IMR-90 (cell line): Measurements from ENCODE around the gene MAGI1. TPM values are rescaled to one million over a fixed set of nuclear protein-coding genes. Genes with fewer than 3 reads are reported as not detected.

Experiments used
- ATAC-seq: fragments of 200-7000 bp; cut with Tn5 transposase; 2 replicates; pipeline ENCODE4 v1.9.1; 2020; ENCODE audit warnings: low read depth, mild to moderate bottlenecking, moderate library complexity
- BruUV-seq: library from RNA; stranded (reverse); fragments of 400-500 nt; replicated peaks from 2 replicates; lab custom pipeline; 2021; lab: Mats Ljungman, UMichigan
- CTCF ChIA-PET: fragments of 300-600 bp; formaldehyde crosslinking; extraction: SDS; loops from one replicate; lab custom pipeline; 2021; ENCODE audit warnings: antibody characterized with exemption; lab: Yijun Ruan, JAX
- POLR2A ChIA-PET: fragments of 300-600 bp; sonication (Branson Sonifier 250); formaldehyde crosslinking; loops from one replicate; lab custom pipeline; 2022; ENCODE audit warnings: antibody characterized with exemption; ENCODE audit not compliant: unreplicated experiment; lab: Charles Lee
- DNase-seq: peaks from one replicate; pipeline ENCODE4 v3.0.0; 2013
- H2AFZ ChIP-seq: replicated peaks from 2 replicates; pipeline ENCODE3; 2013; ENCODE audit warnings: low read length, mild to moderate bottlenecking; ENCODE audit not compliant: poor library complexity
- H2AK5ac ChIP-seq: 2 replicates; pipeline ENCODE4 v1.6.1; 2013; ENCODE audit warnings: low read depth, low read length, inconsistent platforms
- H2AK9ac ChIP-seq: replicated peaks from 2 replicates; pipeline ENCODE3; 2013; ENCODE audit warnings: mild to moderate bottlenecking, low read depth, low read length, moderate library complexity; ENCODE audit not compliant: poor library complexity
- H2BK120ac ChIP-seq: 2 replicates; pipeline ENCODE4 v1.6.1; 2013; ENCODE audit warnings: low read depth, low read length, inconsistent platforms
- H2BK15ac ChIP-seq: 3 replicates; pipeline ENCODE4 v1.6.1; 2013; ENCODE audit warnings: low read depth, low read length, inconsistent platforms
- H2BK20ac ChIP-seq: 2 replicates; pipeline ENCODE4 v1.6.1; 2013; ENCODE audit warnings: low read depth, mild to moderate bottlenecking, inconsistent platforms, low read length, moderate library complexity
- H2BK5ac ChIP-seq: 2 replicates; pipeline ENCODE4 v1.6.1; 2013; ENCODE audit warnings: mild to moderate bottlenecking, low read depth, low read length, inconsistent platforms; ENCODE audit not compliant: poor library complexity, severe bottlenecking
- H3K14ac ChIP-seq: replicated peaks from 2 replicates; pipeline ENCODE4 v1.6.1; 2013; ENCODE audit warnings: low read depth, low read length, inconsistent platforms
- H3K18ac ChIP-seq: 2 replicates; pipeline ENCODE4 v1.6.1; 2013; ENCODE audit warnings: low read depth, low read length, control low read depth
- H3K23ac ChIP-seq: 2 replicates; pipeline ENCODE4 v1.6.1; 2013; ENCODE audit warnings: low read depth, low read length, inconsistent platforms
- H3K27ac ChIP-seq: 2 replicates; pipeline ENCODE4 v1.5.1; 2013; ENCODE audit warnings: mild to moderate bottlenecking, control low read depth, low read length; ENCODE audit not compliant: insufficient read depth
- H3K27me3 ChIP-seq: 2 replicates; pipeline ENCODE4 v1.6.1; 2013; ENCODE audit warnings: low read length; ENCODE audit not compliant: control insufficient read depth, insufficient read depth
- H3K36me3 ChIP-seq: 2 replicates; pipeline ENCODE4 v1.6.1; 2013; ENCODE audit warnings: low read length, mixed read lengths; ENCODE audit not compliant: control insufficient read depth, insufficient read depth
- H3K4ac ChIP-seq: 2 replicates; pipeline ENCODE4 v1.6.1; 2013; ENCODE audit warnings: low read depth, low read length, inconsistent platforms
- H3K4me1 ChIP-seq: 2 replicates; pipeline ENCODE4 v1.6.1; 2013; ENCODE audit warnings: low read length, mixed read lengths; ENCODE audit not compliant: control insufficient read depth, insufficient read depth
- H3K4me2 ChIP-seq: 2 replicates; pipeline ENCODE4 v1.6.1; 2013; ENCODE audit warnings: low read depth, mild to moderate bottlenecking, control low read depth, low read length, moderate library complexity
- H3K4me3 ChIP-seq: 2 replicates; pipeline ENCODE4 v1.5.1; 2013; ENCODE audit warnings: low read depth, mild to moderate bottlenecking, control low read depth, low read length, moderate library complexity; ENCODE audit not compliant: insufficient read depth
- H3K56ac ChIP-seq: 2 replicates; pipeline ENCODE4 v1.6.1; 2013; ENCODE audit warnings: low read length, inconsistent platforms; ENCODE audit not compliant: insufficient read depth; ENCODE audit errors: extremely low read depth
- H3K79me1 ChIP-seq, 2 experiments: 2 replicates each; pipeline ENCODE4 v1.6.1; 2013; ENCODE audit warnings: low read length in 2 of 2, inconsistent platforms in 1 of 2, low read depth in 1 of 2
- H3K9ac ChIP-seq: 2 replicates; pipeline ENCODE4 v1.6.1; 2013; ENCODE audit warnings: low read depth, low read length, control low read depth
- H3K9me1 ChIP-seq: 2 replicates; pipeline ENCODE4 v1.6.1; 2013; ENCODE audit warnings: low read length, inconsistent platforms; ENCODE audit not compliant: insufficient read depth
- H3K9me3 ChIP-seq: 2 replicates; pipeline ENCODE4 v1.6.1; 2013; ENCODE audit warnings: low read length; ENCODE audit not compliant: control insufficient read depth, insufficient read depth
- H4K20me1 ChIP-seq: 2 replicates; pipeline ENCODE4 v1.6.1; 2013; ENCODE audit warnings: low read length, inconsistent platforms; ENCODE audit not compliant: insufficient read depth
- H4K5ac ChIP-seq: 2 replicates; pipeline ENCODE4 v1.6.1; 2013; ENCODE audit warnings: mild to moderate bottlenecking, low read depth, low read length, control low read depth
- H4K8ac ChIP-seq, 2 experiments: 2 replicates each; pipeline ENCODE4 v1.6.1; 2013; ENCODE audit warnings: low read depth in 2 of 2, low read length in 2 of 2, control low read depth in 1 of 2, inconsistent platforms in 1 of 2
- H4K91ac ChIP-seq: 2 replicates; pipeline ENCODE4 v1.6.1; 2013; ENCODE audit warnings: low read depth, low read length, inconsistent platforms; ENCODE audit not compliant: insufficient read depth
- CHD1 ChIP-seq: IDR thresholded peaks from 2 replicates; pipeline ENCODE4 v1.6.1; 2012; ENCODE audit warnings: low read depth, low read length, improper control_type of control experiment
- FOS ChIP-seq: fragments of 150-350 bp; IDR thresholded peaks from 2 replicates; pipeline ENCODE4 v1.6.1; 2016; ENCODE audit warnings: low read depth, low read length
- MAFK ChIP-seq: IDR thresholded peaks from 2 replicates; pipeline ENCODE4 v1.6.1; 2012; ENCODE audit warnings: low read depth, low read length, improper control_type of control experiment
- NFE2L2 ChIP-seq: fragments of 150-350 bp; IDR thresholded peaks from 2 replicates; pipeline ENCODE4 v1.6.1; 2016; ENCODE audit warnings: low read depth, mild to moderate bottlenecking, low read length
- POLR2A ChIP-seq: IDR thresholded peaks from 2 replicates; pipeline ENCODE4 v1.6.1; 2012; ENCODE audit warnings: mild to moderate bottlenecking, low read depth, low read length
- RAD21 ChIP-seq: IDR thresholded peaks from 2 replicates; pipeline ENCODE4 v1.6.1; 2012; ENCODE audit warnings: low read length, improper control_type of control experiment
- RCOR1 ChIP-seq: IDR thresholded peaks from 2 replicates; pipeline ENCODE4 v1.6.1; 2012; ENCODE audit warnings: mild to moderate bottlenecking, low read length, improper control_type of control experiment; ENCODE audit not compliant: insufficient replicate concordance
- RFX5 ChIP-seq: IDR thresholded peaks from 2 replicates; pipeline ENCODE4 v1.8.0; 2012; ENCODE audit warnings: low read depth, mild to moderate bottlenecking, low read length, moderate library complexity
- WGBS, 2 experiments: methylation state at CpG; one replicate each; pipeline versions ENCODE4 v1.1.5 to v1.1.7; 2013; ENCODE audit warnings: missing lambda C conversion rate in 2 of 2; ENCODE audit not compliant: insufficient read length in 1 of 2; ENCODE audit errors: extremely low coverage in 2 of 2; 5-methylcytosine and 5-hydroxymethylcytosine counted together
- dilution Hi-C: fragments of 300-500 bp; cut with HindIII; formaldehyde crosslinking; loops from one replicate; pipeline ENCODE4 v1.14.3; 2018; ENCODE audit warnings: low sequenced_read_pairs; ENCODE audit not compliant: unreplicated experiment
- in situ Hi-C: fragments of 300-500 bp; cut with MboI; formaldehyde crosslinking; loops from 3 replicates; pipeline ENCODE4 v1.14.3; 2019; ENCODE audit warnings: low sequenced_read_pairs, inconsistent platforms, mixed read lengths
- intact Hi-C: fragments of 100-400 bp; cut with micrococcal nuclease; formaldehyde crosslinking; loops from 2 replicates; pipeline ENCODE4 v1.10.0; 2022
- polyA plus RNA-seq, 3 experiments: library from polyadenylated mRNA; depleted of rRNA; stranded (reverse); fragments of >200 nt; gene quantifications; 2 replicates each; pipeline ENCODE4 v1.2.3, GENCODE V29; 2012; ENCODE audit warnings: low replicate concordance in 1 of 3
- total RNA-seq: library from RNA; depleted of rRNA; stranded (reverse); fragments of >200 nt; gene quantifications from 2 replicates; pipeline ENCODE4 v1.2.3, GENCODE V29; 2012
- TF ChIP-seq, protein P1 (sequence below): fragments of 150-350 bp; IDR thresholded peaks from 2 replicates; pipeline ENCODE4 v1.6.1; 2016; ENCODE audit warnings: low read depth, mild to moderate bottlenecking, low read length, moderate library complexity, borderline replicate concordance

MAGI1 gene
- total and polyA plus RNA-seq, 2 of the 4 experiments (the other 2 are of a cell fraction), result 14.5 to 24.2 TPM

DNA sequence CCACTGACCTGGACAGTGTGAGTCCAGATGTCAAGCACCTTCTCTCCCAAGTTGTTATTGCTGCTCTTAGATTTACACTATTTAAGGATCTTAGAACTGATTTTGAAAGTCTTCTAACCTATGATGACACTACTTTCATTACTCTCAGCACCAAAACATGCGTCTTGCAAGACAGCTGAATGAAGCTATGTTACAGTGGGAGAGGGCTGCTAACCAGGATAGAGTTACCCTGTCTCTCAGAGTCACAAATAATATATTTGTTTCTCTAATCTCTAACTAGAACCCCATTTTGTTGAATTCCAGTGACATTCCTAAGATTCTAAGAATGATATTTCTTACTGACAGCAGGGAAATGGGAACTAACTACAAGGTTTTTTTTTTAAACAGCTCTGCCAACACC, 455.5 kb downstream of the MAGI1 start:
- TF ChIP-seq, protein P1, sequence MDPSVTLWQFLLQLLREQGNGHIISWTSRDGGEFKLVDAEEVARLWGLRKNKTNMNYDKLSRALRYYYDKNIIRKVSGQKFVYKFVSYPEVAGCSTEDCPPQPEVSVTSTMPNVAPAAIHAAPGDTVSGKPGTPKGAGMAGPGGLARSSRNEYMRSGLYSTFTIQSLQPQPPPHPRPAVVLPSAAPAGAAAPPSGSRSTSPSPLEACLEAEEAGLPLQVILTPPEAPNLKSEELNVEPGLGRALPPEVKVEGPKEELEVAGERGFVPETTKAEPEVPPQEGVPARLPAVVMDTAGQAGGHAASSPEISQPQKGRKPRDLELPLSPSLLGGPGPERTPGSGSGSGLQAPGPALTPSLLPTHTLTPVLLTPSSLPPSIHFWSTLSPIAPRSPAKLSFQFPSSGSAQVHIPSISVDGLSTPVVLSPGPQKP, result no peak
- TF ChIP-seq MAFK (no peak), NFE2L2 (no peak), RAD21 (no peak), RFX5 (no peak), RCOR1 (no peak), FOS (no peak), CHD1 (no peak), POLR2A (no peak)
- Histone ChIP-seq H3K27me3 (no peaks in the 10 kb centered on the region), H3K4me1 (peaks cover 11% of the 10 kb centered on the region), H2AK9ac (no peak overlapping the region), H3K9me3 (no peaks in the 10 kb centered on the region), H4K8ac (no peak overlapping the region), H2BK120ac (no peak overlapping the region), H3K79me1 (peaks cover 21 to 53% of the 10 kb centered on the region in 2 experiments), H2BK15ac (no peak overlapping the region), H4K5ac (no peak overlapping the region), H3K56ac (no peak overlapping the region), H3K18ac (no peak overlapping the region), H3K9me1 (peaks cover 6% of the 10 kb centered on the region; the same call in 1 of the 2 replicates), H4K20me1 (peaks cover 3% of the 10 kb centered on the region; the same call in 1 of the 2 replicates), H2AK5ac (peak overlapping the region; percentile 35), H3K9ac (no peak overlapping the region), H3K36me3 (no peaks in the 10 kb centered on the region), H3K23ac (no peak overlapping the region), H2AFZ (no peak overlapping the region), H4K91ac (no peak overlapping the region; the same call in 1 of the 2 replicates), H2BK5ac (peak overlapping the region; percentile 22), H3K14ac (peak overlapping the region; percentile 14; the same call in 1 of the 2 replicates), H2BK20ac (no peak overlapping the region), H3K4me3 (no peak overlapping the region), H3K4me2 (no peak overlapping the region; the same call in 1 of the 2 replicates), H3K27ac (no peak overlapping the region), H3K4ac (peak overlapping the region; percentile 19; the same call in 1 of the 2 replicates)
- dilution Hi-C loops, result no loop called here
- ChIA-PET CTCF (interaction anchor here (1.2 kb wide), 1 partner anchor 168 kb away, joined by 3 read pairs; no protein-coding TSS in a partner anchor), POLR2A (interaction anchor here (0.6 kb wide), 1 partner anchor 146 kb away, joined by 7 read pairs; no protein-coding TSS in a partner anchor)
- intact Hi-C loops, result no loop called here
- BruUV-seq, result no TSS peak
- WGBS, 2 experiments, result no CpG with 5 or more reads among the region's 1 CpG
- in situ Hi-C loops, result no loop called here
- ATAC-seq, result peak; percentile 58
- no peak for DNase-seq
